ENCODE data around the gene GMDS. TPM values are rescaled to one million over a fixed set of nuclear protein-coding genes. Genes with fewer than 3 reads are reported as not detected.

GMDS gene
- total and polyA plus RNA-seq, 2 of the 8 experiments (the other 6 are each of a cell fraction or from before 2014, with no cell fraction given), result 16.8 to 50.0 TPM

DNA sequence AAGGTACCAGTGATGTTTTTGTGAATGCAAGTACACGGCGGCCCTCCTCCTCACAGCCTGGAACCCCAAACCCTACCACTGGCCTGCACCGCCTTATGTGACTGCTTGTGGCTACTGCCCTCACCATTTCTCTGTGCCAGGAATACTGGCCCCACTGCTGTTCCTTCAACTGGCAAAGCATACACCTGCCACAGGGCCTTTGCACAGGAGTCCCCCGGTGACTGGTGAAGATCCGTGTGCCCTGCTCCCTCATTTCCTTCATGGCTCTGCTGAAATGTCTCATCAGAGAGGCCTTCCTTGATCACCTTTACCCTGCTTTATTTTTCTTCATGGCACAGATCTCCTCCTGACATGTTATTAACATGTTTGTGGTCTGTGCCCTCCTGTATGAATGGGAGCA, 581.9 kb downstream of the GMDS start:
- Histone ChIP-seq H3K4me2 (ENCODE audit: insufficient read depth in 1 of 2, low read depth in 2 of 2, low read length in 2 of 2) (no peak overlapping the region), H3K36me3 (ENCODE audit: control insufficient read depth in 2 of 4, insufficient read depth in 4 of 4, low read length in 3 of 4) (no peaks in the 10 kb centered on the region), H2BK12ac (ENCODE audit: low read depth, low read length) (no peak overlapping the region), H4K5ac (ENCODE audit: insufficient read length, low read depth, low read length) (no peak overlapping the region), H2BK20ac (ENCODE audit: low read length) (no peak overlapping the region), H3K23me2 (ENCODE audit: low read depth, low read length) (no peaks in the 10 kb centered on the region), H2AFZ (ENCODE audit: low read length) (no peak overlapping the region), H3K4me3 (ENCODE audit: extremely low read depth in 1 of 4, insufficient read depth in 2 of 4, low read depth in 3 of 4, low read length in 4 of 4) (no peak overlapping the region), H2BK120ac (replicated peaks; ENCODE audit: low read depth, low read length) (no peak overlapping the region), H3K27ac (ENCODE audit: low read depth, low read length) (no peak overlapping the region), H3K4ac (replicated peaks; ENCODE audit: insufficient read length, low read depth, low read length) (no peak overlapping the region), H2BK15ac (ENCODE audit: low read length) (no peak overlapping the region), H3K79me2 (ENCODE audit: control insufficient read depth in 1 of 2, insufficient read depth in 2 of 2, low read length in 2 of 2) (no peaks in the 10 kb centered on the region), H3K27me3 (replicated peaks in 1 of 4; ENCODE audit: control insufficient read depth in 3 of 4, extremely low read depth in 1 of 4, insufficient read depth in 3 of 4, low read length in 3 of 4) (no peaks in the 10 kb centered on the region), H4K20me1 (replicated peaks in 1 of 2; ENCODE audit: control insufficient read depth in 1 of 2, insufficient read depth in 2 of 2, low read length in 2 of 2) (no peaks in the 10 kb centered on the region), H3K9me3 (ENCODE audit: insufficient read depth in 2 of 2, low read depth in 1 of 2, low read length in 1 of 2) (no peaks in the 10 kb centered on the region), H4K91ac (replicated peaks; ENCODE audit: insufficient read length, low read length) (no peak overlapping the region), H3K14ac (ENCODE audit: insufficient read length) (no peak overlapping the region), H3K18ac (ENCODE audit: extremely low read depth, low read length) (no peak overlapping the region), H3K4me1 (replicated peaks in 1 of 4; ENCODE audit: control insufficient read depth in 3 of 4, insufficient read depth in 4 of 4, low read length in 3 of 4) (no peaks in the 10 kb centered on the region; a peak in 1 of 7 replicates), H2BK5ac (ENCODE audit: low read depth, low read length) (no peak overlapping the region), H3K23ac (ENCODE audit: insufficient read length) (no peak overlapping the region), H2AK5ac (ENCODE audit: low read depth, low read length) (no peak overlapping the region), H3K9ac (replicated peaks in 1 of 4; ENCODE audit: extremely low read depth in 1 of 4, low read depth in 3 of 4, low read length in 3 of 4) (no peak overlapping the region), H3K79me1 (ENCODE audit: low read depth, low read length) (no peaks in the 10 kb centered on the region), H3K56ac (replicated peaks; ENCODE audit: insufficient read length, low read depth, low read length) (no peak overlapping the region), H4K8ac (ENCODE audit: extremely low read depth, insufficient read depth, low read length) (no peak overlapping the region)
- WGBS, 2 experiments (ENCODE audit: extremely low coverage in 1 of 2, insufficient coverage in 1 of 2, insufficient read length in 1 of 2, insufficient replicate concordance in 2 of 2, low coverage in 1 of 2, low lambda C conversion rate in 2 of 2, missing lambda C conversion rate in 1 of 2), result 94% methylated on average over 5 of the region's 5 CpGs; no CpG with 5 or more reads in 1 of the 2 experiments
- no peak for FAIRE-seq
- TF ChIP-seq, protein P1, sequence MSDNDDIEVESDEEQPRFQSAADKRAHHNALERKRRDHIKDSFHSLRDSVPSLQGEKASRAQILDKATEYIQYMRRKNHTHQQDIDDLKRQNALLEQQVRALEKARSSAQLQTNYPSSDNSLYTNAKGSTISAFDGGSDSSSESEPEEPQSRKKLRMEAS (IDR thresholded peaks at IDR 0.05), result no peak
- TF ChIP-seq KDM4A (IDR thresholded peaks at IDR 0.05; ENCODE audit: low read depth, low read length, severe bottlenecking) (no peak), EP300 (IDR thresholded peaks at IDR 0.05; ENCODE audit: borderline replicate concordance in 1 of 2, low read depth in 2 of 2, low read length in 2 of 2) (no peak)
- ChIA-PET CTCF (ENCODE audit: partially characterized antibody) (interaction anchor here (0.7 to 1.1 kb wide), 3 partner anchors 16 to 67 kb away, joined by 3 read pairs; no protein-coding TSS in a partner anchor), POLR2A (ENCODE audit: partially characterized antibody) (interaction anchor here (0.6 kb wide), 1 partner anchor 331 kb away, joined by 3 read pairs; no protein-coding TSS in a partner anchor)
- no peak for DNase-seq (ENCODE audit: low read depth in 1 of 2, low spot score in 2 of 2)
